Mononuclear cell (primary cell): ENCODE measurements around the gene GMPPA. TPM values are rescaled to one million over a fixed set of nuclear protein-coding genes. Genes with fewer than 3 reads are reported as not detected.

ENCODE experiments used
- H3K27me3 ChIP-seq: 2 replicates; pipeline ENCODE4 v1.6.0; 2011; ENCODE audit warnings: low read length, control low read depth; ENCODE audit not compliant: insufficient read depth
- H3K4me1 ChIP-seq: 2 replicates; pipeline ENCODE4 v1.5.1; 2011; ENCODE audit warnings: mild to moderate bottlenecking, low read length, control low read depth; ENCODE audit not compliant: insufficient read depth
- H3K4me3 ChIP-seq: 2 replicates; pipeline ENCODE4 v1.5.1; 2011; ENCODE audit warnings: mild to moderate bottlenecking, low read length, moderate library complexity
- H3K9me3 ChIP-seq: 2 replicates; pipeline ENCODE4 v1.5.1; 2011; ENCODE audit warnings: low read depth, mild to moderate bottlenecking, control low read depth, low read length
- total RNA-seq: library from RNA; depleted of rRNA; stranded (reverse); fragments of >200 nt; gene quantifications from one replicate; pipeline ENCODE4 v1.2.3, GENCODE V29; 2012

GMPPA gene
- total RNA-seq, 1 donor = 12.0 TPM

GRCh38 chr2:219553463-219553963 is 54.8 kb downstream of the GMPPA start:
- Histone ChIP-seq H3K27me3 (peaks cover 29% of the 10 kb centered on the region), H3K4me3 (no peak overlapping the region)

GRCh38 chr2:219554350-219554749 is 55.7 kb downstream of the GMPPA start:
- H3K4me3 ChIP-seq = no peak overlapping the region
- peaks cover 29% of the 10 kb centered on the region for H3K27me3 ChIP-seq
- H3K4me1 ChIP-seq = peaks cover 12% of the 10 kb centered on the region
- no peaks in the 10 kb centered on the region for H3K9me3 ChIP-seq

More at GRCh38 chr2:219553463-219553963, 54.8 kb downstream of the GMPPA start:
- Histone ChIP-seq H3K4me1 (peaks cover 12% of the 10 kb centered on the region), H3K9me3 (no peaks in the 10 kb centered on the region)

GRCh38 chr2:219555956-219556355 is 57.3 kb downstream of the GMPPA start:
- Histone ChIP-seq H3K27me3 (peaks cover 26% of the 10 kb centered on the region), H3K9me3 (no peaks in the 10 kb centered on the region), H3K4me1 (peaks cover 12% of the 10 kb centered on the region), H3K4me3 (no peak overlapping the region)

GRCh38 chr2:219556413-219556812 is 57.7 kb downstream of the GMPPA start:
- H3K4me3 ChIP-seq = no peak overlapping the region
- H3K27me3 ChIP-seq = peaks cover 26% of the 10 kb centered on the region
- no peaks in the 10 kb centered on the region for H3K9me3 ChIP-seq
- H3K4me1 ChIP-seq = peaks cover 12% of the 10 kb centered on the region

Other genes starting within 250 kb of the GMPPA start
- gene TUBA4B, start 245.6 kb upstream of the GMPPA start, total RNA-seq = not detected
- 108 TPM for gene TUBA4A, start 245.0 kb upstream of the GMPPA start, total RNA-seq
- 57.5 TPM for gene DNAJB2, start 219.5 kb upstream of the GMPPA start, total RNA-seq
- 1.3 TPM for gene PTPRN, start 189.5 kb upstream of the GMPPA start, total RNA-seq
- gene RESP18, start 166.1 kb upstream of the GMPPA start, total RNA-seq = not detected
- 24.9 TPM for gene DNPEP, start 111.0 kb upstream of the GMPPA start, total RNA-seq
- 1.3 TPM for gene DES, start 80.5 kb upstream of the GMPPA start, total RNA-seq
- 2.4 TPM for gene SPEG, start 64.0 kb upstream of the GMPPA start, total RNA-seq
- gene ASIC4, start 15.6 kb downstream of the GMPPA start, total RNA-seq = not detected
- gene CHPF, start 44.9 kb downstream of the GMPPA start, total RNA-seq = 2.7 TPM
- not detected for gene TMEM198, start 45.1 kb downstream of the GMPPA start, total RNA-seq
- 0.52 TPM for gene OBSL1, start 72.6 kb downstream of the GMPPA start, total RNA-seq
- gene INHA, start 73.4 kb downstream of the GMPPA start, total RNA-seq = not detected
- 10.3 TPM for gene STK11IP, start 99.0 kb downstream of the GMPPA start, total RNA-seq
- gene SLC4A3, start 128.7 kb downstream of the GMPPA start, total RNA-seq = 0.10 TPM